Stimulated activated CD8-positive, alpha-beta memory T cell treated with anti-CD3 and anti-CD28 coated beads, Interleukin-7, amount 100 ng/mL, for 4 hours (primary cell): Measurements from ENCODE around the gene RMND5A.

Experiments used
- DNase-seq, 2 donors: peaks; one replicate each; pipeline ENCODE4 v3.0.0-alpha.2; 2020; ENCODE audit warnings: low read depth in 2 of 2

Gene RMND5A

GRCh38 chr2:86790676-86791572 is 70.8 kb downstream of the RMND5A start, which contains the start of gene CD8A:
TSS of gene CD8A (minus strand) at chr2:86790913. CDS start at chr2:86790825, 88 bp downstream.
- peak in 1 of 2 donors; percentile 72 for DNase-seq

DNA sequence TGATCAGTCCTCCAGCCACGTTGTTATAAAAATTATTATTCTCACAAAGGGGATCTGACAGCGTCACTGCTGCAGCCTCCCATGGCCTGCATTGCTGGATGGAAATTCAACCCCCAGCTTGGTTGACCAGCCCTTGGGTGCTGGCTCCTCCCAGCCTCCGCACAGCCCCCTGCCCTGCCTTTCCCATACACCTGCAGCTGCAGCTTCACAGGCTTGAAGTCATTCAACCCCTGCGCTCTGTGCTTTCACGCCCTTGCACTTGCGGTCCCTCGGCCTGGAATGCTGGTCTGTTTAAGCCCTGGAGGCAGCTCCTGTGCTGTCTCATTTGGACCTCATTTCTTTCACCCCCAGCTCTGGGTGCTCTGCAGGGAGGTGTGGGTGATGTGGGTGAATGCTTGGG is 71.5 kb downstream of the RMND5A start:
- DNase-seq = no peak

- DNase-seq = no peak
These were observed 73.7 kb downstream of the RMND5A start for GRCh38 chr2:86793752-86794151.

DNA sequence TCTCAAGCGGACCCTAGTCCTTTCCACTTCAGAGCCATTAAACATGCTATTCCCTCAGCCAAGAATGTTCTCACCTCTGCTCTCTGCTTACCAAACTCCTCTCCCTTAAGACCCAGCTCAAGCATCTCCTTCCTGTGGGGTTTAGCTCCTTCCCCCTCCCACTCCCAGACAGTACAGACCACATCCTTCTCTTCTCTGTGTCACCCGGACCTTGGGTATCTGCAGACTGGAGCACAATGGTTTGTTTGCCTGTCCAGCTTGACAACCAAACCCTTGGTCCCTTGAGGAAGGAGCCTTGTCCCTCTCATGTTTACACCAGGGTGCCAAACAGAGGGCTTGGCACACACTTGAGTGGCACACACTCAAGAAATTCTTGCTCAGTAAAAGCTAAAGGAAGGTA is 74.8 kb downstream of the RMND5A start:
- DNase-seq = no peak

GRCh38 chr2:86800856-86801567 is 80.9 kb downstream of the RMND5A start:
- DNase-seq = no peak

DNA sequence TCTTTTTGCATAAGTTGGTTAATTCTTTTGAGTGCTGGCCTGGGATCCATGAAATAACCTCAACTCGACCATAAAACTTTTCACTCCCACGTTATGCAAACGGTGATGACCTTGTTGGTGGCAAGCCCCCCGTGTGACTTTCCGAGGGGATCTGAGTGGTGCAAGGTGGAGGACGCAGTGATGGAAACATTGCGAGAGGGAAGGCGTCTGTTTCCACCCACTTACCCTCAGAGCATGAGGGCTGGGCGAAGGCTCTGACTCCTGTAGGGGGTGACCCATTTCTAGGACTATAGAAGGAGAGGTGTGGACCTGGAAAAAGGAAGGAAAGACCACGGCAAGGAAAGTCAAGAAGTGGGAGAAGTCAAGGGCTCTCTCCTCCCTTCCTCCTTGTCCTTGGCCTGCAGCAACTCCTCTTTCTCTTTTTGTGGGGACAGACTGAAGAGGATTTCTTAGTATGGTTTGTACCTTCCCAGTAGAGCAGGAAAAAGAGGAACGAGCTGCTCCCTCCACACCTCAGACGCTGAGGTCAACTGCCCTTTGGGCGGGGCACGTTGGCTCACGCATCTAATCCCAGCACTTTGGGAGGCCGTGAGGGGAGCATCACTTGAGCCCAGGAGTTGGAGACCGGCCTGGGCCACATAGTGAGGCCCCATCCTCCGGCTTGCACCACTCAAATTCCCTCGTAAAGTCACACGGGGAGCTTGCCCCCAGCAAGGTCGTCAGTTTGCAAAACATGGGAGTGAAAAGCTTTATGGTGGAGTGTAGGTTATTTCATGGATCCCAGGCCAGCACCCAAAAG is 86.2 kb downstream of the RMND5A start:
- peak in 1 of 2 donors; percentile 57 for DNase-seq

DNA sequence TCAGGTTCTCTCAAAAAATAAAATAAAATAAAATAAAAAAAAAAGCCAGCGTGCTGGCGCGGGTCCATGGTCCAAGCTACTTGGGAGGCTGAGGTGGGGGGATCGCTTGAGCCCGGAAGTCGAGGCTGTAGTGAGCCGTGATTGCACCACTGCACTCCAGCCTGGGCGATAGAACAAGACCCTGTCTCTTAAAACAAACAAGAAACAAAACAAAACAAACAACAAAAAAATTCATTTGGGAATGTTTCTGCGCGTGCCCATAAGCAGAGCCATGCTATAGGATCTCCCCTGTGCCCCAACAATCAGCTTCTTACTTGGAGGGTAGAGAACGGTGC is 87.0 kb downstream of the RMND5A start:
- DNase-seq = no peak

GRCh38 chr2:86807468-86808275 is 87.6 kb downstream of the RMND5A start:
- peak in 1 of 2 donors; percentile 71 for DNase-seq

GRCh38 chr2:86808315-86809161 is 88.4 kb downstream of the RMND5A start:
- peak; percentile 87 to 94 for DNase-seq

GRCh38 chr2:86809481-86810121 is 89.5 kb downstream of the RMND5A start:
- DNase-seq = no peak

DNA sequence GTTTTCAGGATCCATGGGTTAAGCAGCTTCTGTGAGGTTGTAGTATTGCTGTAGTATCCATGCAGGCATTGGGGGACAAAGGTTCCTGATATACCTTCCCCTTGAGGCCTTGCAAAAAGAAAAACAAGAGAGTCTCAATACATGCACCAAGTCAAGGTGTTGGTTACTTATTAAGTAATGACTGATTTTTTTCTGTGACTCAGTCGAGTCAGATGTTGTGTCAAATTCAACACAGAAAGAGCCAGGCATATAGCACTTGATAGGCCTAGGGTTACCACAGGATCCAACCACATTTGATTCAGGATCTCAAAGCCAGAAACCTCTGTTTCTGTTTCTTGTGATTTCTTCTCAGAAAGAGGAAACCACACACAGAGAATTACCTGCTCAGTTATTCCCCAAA is 95.5 kb downstream of the RMND5A start:
- no peak for DNase-seq

GRCh38 chr2:86818114-86818801 is 98.2 kb downstream of the RMND5A start:
- DNase-seq = no peak

DNA sequence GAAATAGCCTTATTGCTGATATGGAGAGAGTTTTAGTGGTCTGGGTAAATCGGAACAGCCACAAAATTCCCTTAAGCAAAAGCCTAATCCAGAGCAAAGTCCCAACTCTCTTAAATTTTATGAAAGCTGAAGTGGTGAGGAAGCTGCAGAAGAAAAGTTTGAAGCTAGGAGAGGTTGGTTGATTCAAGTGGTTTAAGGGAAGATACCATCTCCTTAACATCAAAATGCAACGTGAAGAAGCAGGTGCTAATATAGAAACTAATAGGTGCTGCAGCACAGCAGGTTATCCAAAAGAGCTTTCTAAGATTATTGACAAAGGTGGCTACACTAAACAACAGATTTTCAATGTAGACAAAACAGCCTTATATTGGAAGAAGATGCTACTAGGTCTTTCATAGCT is 98.9 kb downstream of the RMND5A start:
- DNase-seq = no peak

DNA sequence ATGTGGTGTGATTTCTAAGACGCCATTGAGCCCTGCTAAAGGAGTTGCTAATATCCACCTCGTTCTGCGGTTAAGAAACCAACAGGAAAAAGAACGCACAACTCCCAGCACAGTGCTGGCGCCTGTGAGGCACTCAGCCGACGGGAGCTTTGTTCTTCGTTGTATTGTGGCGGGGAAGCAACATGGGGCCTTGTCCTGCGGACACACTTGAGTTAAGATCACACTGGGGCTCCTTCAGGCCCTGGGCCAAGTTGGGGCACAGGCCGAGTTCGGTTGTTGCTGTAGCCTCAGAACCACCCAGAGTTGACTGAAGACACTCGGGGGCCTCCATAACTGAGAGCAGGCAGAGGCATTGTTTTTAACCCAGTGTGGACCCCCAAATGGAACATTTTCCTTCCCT is 101.2 kb downstream of the RMND5A start:
- no peak for DNase-seq

DNA sequence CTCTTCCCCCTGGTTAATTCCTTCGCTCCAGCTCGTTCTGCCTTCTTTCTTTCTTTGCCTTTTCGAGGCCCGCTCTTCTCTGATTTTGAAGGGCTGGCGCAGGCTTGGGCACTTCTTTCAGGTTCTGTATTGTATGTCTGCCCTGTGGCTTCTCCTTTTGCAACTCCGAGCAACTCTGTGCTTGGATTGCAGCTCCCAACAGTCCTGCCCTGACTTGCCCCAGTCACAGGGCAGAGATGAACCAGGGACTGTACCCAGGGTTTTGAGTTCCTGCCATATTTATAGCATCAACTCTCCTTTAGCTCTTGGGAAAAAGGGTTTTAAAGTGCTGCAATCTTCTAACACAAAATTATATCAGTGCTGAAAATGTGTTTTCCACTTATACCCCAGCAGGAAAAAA is 101.8 kb downstream of the RMND5A start:
- DNase-seq = no peak

- DNase-seq = no peak
These were observed 102.7 kb downstream of the RMND5A start for GRCh38 chr2:86822668-86823345.

DNA sequence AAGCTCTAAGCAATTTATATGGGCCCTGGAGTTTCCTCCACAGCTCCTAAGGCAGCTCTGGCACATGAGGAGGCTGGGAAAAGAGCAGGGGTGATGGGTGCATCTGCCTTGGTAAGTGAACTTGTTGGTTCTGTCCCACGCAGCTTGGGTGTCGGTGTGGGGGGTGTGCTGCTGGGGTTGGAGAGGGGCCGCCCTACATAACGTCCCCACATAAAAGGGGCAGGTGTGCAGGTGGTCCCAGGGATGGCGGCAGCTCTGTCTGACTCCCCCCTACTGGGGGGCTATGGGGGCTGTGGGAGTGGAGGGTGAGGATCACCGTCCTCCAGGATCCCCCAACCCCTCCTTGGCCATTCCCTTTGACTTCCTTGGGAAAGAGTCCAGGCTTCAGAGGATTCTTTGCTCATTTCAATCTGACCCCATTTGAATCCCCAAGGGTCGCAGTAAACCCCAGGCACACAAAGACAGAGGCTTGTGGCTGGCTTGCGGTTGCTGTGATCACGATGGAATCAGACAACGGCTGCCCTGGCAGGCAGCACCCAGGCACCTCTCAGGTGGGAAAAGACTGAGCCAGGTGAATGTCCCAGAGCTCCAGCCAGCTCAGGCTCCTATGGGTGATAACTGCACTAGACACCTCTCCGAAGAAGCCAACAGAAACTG is 105.1 kb downstream of the RMND5A start:
- no peak for DNase-seq

- DNase-seq = peak; percentile 34 to 50
These were observed 105.7 kb downstream of the RMND5A start for GRCh38 chr2:86825693-86826381.
